Subcutaneous adipose tissue (tissue), 4 donors: ENCODE measurements around the gene ZNF408. TPM values are rescaled to one million over a fixed set of nuclear protein-coding genes. Genes with fewer than 3 reads are reported as not detected.

Source experiments
- total RNA-seq, 4 donors: library from RNA; depleted of rRNA; stranded (reverse); fragments of >200 nt; gene quantifications; one replicate each; pipeline ENCODE4 v1.1.0, GENCODE V29; 2016
- TF ChIP-seq, protein P1 (sequence below): fragments of 450-650 bp; IDR thresholded peaks from one replicate; pipeline ENCODE4 v1.5.1; 2016; ENCODE audit warnings: low read depth, mild to moderate bottlenecking, control low read depth, antibody characterized with exemption, moderate library complexity

Gene ZNF408
- total RNA-seq, 4 donors from 2014 or later, result 1.6 to 7.5 (median 5.5) TPM

DNA sequence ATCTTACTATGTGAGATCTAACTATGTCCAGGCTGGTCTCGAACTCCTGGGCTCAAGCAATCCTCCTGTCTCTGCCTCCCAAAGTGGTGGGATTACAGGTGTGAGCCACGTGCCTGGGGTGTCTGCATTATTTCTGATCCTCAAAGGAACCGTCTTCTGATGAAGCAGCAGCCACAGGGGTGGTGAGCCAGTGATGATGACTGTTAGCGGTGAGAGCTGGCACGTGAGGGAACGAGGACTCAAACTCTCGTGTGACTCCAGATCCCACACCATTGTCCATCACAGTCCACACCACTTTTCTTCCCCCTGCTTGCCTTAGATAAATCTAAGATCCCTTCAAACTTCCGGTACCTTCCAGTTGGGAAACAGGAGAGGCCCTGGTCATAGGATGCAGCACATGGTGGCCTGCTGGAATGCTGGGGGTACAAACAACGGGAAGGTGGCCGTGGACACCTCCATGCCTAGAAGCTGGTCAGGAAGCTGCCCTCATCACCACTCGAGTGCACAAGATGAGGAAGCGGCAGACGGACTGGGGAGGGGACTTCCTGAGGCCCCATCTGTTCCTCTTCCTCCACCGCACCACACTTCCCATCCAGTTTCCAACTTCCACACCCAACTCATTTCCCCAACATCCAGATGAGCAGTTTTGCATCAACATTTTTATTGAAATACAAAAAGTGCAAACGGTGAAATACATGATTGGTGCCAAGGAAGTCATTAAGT is 24.2 kb upstream of the ZNF408 start:
- TF ChIP-seq, protein P1, sequence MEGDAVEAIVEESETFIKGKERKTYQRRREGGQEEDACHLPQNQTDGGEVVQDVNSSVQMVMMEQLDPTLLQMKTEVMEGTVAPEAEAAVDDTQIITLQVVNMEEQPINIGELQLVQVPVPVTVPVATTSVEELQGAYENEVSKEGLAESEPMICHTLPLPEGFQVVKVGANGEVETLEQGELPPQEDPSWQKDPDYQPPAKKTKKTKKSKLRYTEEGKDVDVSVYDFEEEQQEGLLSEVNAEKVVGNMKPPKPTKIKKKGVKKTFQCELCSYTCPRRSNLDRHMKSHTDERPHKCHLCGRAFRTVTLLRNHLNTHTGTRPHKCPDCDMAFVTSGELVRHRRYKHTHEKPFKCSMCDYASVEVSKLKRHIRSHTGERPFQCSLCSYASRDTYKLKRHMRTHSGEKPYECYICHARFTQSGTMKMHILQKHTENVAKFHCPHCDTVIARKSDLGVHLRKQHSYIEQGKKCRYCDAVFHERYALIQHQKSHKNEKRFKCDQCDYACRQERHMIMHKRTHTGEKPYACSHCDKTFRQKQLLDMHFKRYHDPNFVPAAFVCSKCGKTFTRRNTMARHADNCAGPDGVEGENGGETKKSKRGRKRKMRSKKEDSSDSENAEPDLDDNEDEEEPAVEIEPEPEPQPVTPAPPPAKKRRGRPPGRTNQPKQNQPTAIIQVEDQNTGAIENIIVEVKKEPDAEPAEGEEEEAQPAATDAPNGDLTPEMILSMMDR, result no peak

DNA sequence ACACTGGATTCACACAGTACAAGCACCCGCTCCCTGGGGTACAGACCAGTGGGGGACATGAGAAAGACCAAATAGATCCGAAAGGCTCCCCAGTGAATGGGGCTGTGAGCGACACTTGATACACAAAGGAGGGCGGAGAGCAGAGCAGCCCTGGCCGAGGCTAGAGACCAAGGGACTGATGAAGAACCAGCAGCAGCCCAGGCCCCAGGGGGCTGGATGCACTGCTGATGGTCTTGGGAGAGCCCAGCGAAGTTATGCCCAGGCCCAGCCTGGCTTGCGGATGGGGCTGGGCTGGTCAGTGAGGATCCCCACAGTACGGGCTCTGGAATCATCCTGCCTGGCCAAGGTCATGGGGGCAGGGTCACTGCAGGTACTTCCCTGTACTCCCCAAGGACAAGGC is 23.7 kb upstream of the ZNF408 start:
- TF ChIP-seq, protein P1, result no peak

DNA sequence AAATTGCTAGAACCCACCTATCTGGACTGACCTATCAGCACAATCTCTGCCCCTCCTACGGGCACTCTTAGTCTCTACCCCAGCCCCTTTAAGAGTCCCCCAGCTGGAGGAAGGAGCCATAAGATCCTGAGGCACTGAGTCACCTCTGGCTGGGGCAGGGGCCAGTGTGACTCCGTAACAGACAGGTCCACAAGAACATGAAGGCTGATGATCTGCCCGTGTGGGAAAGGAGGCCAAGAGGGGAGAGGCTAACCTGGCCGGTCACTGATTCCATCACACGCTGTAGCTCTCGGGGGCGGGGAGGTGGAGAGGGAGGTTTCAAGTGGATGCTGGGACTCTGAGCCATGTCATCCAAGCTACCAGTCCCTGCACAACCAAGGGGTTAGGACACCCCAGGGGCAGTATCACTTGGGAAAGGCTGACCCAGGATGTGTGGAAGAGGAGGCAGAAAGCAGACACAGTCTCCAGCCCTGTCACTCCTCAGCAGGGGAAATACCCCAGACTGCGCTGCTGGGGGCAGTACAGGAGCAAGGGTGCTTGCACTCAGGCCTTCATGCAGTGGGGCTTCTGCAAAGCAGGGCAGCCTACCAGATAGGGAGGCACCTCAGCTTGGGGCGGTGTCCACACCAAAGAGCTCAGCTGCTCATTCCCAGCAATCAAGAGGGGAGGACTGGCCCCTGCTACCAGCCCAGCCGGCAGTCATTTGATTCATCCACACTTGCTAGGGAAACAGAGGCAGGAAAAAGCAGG is 22.7 kb upstream of the ZNF408 start:
- TF ChIP-seq, protein P1, result no peak

DNA sequence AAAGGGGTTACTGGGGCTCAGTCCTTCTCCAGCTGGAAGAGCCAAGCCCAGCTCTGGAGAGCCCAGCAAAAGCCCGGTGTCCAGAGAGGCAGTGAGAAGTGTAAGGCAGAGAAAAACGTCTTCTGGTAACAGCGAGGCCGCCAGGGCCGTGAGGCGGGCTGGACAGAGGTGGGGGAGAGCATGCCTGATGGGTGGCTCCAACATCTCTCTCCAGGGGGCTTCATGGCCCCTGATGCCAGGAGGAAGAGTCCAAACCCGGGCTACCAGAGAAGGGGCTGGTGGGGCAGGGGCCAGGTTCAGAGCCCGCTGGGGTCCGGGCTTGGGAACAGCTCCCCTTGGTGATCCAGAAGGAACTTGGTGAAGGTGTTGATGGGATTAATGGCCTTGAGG is 22.1 kb upstream of the ZNF408 start:
- TF ChIP-seq, protein P1, result no peak

DNA sequence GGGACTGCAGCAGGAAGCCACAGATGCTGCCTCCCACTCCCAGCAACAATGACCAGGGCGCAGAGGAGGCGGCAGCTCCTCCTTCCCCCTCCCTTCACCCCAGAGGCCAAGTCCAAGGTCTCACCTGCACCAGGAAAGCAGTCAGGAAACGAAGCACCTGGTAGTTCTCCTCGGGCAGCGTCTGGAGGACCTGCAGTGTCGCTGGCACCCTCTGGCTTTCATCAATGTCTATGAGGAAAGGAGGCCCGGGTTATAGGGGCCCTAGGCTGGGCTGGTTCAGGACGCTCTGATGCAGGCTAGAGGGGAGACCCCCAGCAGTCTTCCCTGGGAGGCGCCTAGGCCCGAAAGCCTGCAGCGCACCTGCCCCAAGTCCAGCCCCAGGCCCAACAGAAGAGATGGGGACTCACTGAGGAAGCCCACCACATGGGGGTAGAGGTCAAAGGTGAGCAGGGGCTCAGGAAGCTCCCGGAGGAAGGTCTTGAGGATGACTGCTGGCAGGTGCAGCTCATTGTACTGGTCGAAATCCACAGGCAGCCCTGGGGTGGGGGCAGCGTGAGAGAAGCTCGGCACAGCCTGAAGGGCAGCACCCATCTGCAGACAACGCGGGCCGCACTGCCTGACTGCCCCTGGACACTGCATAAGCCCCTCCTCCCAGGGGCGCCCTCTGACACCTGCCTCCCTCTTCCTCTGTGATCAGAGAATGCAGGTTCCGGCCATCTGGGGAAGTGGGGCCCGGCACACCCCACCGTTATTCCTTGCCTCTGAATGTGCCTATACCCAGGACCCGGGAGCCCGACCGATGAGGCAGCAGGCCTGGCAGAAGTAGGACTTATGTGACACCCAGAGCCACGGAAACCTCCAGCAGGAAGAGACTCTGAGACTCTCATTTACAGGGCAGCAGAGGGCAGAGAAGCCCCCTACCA is 21.3 kb upstream of the ZNF408 start:
- TF ChIP-seq, protein P1, result no peak

DNA sequence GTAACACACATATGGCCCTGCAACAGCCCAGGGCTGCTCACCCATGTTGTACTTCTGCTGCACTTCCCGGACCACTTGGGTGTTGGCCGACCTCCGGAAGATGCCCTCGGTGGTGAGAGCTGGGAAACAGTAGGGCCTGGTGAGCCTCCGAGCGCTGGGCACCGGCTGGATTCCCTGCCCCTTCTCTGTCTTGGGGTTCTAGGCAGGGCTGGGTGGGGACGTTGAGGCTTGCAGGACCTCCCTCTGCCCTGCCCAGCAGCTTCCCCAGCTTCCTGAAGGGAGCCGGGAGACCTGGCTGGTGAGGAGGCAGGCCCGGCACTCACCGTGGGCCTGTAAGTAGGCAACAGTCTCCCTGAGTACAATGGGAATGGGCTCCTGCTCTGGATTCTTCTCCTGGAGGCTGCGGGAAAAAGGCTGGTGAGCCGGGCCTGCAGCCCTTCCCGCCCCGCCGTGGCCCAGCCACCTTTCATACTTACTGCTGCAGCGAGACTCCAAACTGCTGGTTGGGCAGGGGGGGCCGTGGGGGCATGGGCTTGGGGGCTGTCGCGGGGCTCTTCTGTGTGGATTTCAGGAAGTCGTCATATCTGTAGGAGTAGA is 20.6 kb upstream of the ZNF408 start:
- TF ChIP-seq, protein P1, result no peak
